ENCODE measurements around the gene CMTM2. TPM values are rescaled to one million over a fixed set of nuclear protein-coding genes. Genes with fewer than 3 reads are reported as not detected.

The CMTM2 gene
- total and polyA plus RNA-seq, 9 of the 15 experiments (the other 6 are each of a cell fraction or from before 2014, with no cell fraction given) = not detected

DNA sequence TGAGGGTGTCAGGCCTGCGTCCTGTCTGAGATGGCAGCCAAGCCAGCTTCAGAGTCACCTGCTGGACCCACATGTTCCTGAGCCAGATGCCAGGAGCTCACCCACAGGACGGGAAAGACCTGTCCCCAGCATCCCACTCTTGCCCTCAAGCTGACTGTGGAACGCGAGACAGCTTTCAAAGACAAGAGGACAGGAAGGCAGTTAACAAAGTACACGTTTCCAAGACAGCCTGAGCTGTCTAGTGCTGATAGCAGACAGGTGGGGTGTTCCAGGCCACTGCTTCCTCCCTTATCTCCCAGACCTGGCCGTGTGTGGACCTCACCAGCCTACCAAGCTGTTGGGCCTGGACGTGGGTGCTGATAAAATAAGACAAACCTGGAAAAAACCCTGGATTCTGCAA is 38.5 kb downstream of the CMTM2 start (continued):
- TF ChIP-seq, protein P1, sequence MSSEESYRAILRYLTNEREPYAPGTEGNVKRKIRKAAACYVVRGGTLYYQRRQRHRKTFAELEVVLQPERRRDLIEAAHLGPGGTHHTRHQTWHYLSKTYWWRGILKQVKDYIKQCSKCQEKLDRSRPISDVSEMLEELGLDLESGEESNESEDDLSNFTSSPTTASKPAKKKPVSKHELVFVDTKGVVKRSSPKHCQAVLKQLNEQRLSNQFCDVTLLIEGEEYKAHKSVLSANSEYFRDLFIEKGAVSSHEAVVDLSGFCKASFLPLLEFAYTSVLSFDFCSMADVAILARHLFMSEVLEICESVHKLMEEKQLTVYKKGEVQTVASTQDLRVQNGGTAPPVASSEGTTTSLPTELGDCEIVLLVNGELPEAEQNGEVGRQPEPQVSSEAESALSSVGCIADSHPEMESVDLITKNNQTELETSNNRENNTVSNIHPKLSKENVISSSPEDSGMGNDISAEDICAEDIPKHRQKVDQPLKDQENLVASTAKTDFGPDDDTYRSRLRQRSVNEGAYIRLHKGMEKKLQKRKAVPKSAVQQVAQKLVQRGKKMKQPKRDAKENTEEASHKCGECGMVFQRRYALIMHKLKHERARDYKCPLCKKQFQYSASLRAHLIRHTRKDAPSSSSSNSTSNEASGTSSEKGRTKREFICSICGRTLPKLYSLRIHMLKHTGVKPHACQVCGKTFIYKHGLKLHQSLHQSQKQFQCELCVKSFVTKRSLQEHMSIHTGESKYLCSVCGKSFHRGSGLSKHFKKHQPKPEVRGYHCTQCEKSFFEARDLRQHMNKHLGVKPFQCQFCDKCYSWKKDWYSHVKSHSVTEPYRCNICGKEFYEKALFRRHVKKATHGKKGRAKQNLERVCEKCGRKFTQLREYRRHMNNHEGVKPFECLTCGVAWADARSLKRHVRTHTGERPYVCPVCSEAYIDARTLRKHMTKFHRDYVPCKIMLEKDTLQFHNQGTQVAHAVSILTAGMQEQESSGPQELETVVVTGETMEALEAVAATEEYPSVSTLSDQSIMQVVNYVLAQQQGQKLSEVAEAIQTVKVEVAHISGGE (CRISPR knock-in tag; IDR thresholded peaks at IDR 0.05) = peak in 1 of 3 experiments; percentile 41; a peak in 1 of 6 replicates
- TF ChIP-seq ETV6 (IDR thresholded peaks at IDR 0.05; ENCODE audit: borderline replicate concordance in 1 of 2, low read depth in 2 of 2, low read length in 1 of 2) (peak in 1 of 2 experiments; percentile 37; a peak in 1 of 4 replicates), ETV6 (CRISPR knock-in tag; IDR thresholded peaks at IDR 0.05; ENCODE audit: borderline replicate concordance) (no peak), BCOR (IDR thresholded peaks at IDR 0.05) (peak; percentile 52; the same call in 1 of the 2 replicates), KDM4B (IDR thresholded peaks at IDR 0.05; ENCODE audit: borderline replicate concordance in 2 of 2, low read depth in 1 of 2) (no peak), ARID1B (IDR thresholded peaks at IDR 0.05) (peak; percentile 94), MTA2 (IDR thresholded peaks at IDR 0.05; ENCODE audit: low read depth) (peak; percentile 83), NR3C1 (CRISPR knock-in tag; IDR thresholded peaks at IDR 0.05) (no peak), NCOR1 (IDR thresholded peaks at IDR 0.05) (peak; percentile 94), RCOR1 (IDR thresholded peaks at IDR 0.05; ENCODE audit: borderline replicate concordance in 1 of 2, low read depth in 2 of 2, low read length in 2 of 2) (peak in 1 of 2 experiments; percentile 54; a peak in 2 of 4 replicates), MYC (IDR thresholded peaks at IDR 0.05; ENCODE audit: low read depth, low read length) (0 out of 2 replicates have a peak, but pooled peaks have one; percentile 51), MYC (CRISPR knock-in tag; IDR thresholded peaks at IDR 0.05; ENCODE audit: borderline replicate concordance, low read depth) (no peak), ETV5 (CRISPR knock-in tag; IDR thresholded peaks at IDR 0.05; ENCODE audit: low read depth) (peak; percentile 53; the same call in 1 of the 2 replicates), HDAC1 (IDR thresholded peaks at IDR 0.05) (peak in 1 of 2 experiments; percentile 78; a peak in 2 of 4 replicates), DDX20 (tag; IDR thresholded peaks at IDR 0.05; ENCODE audit: low read depth) (no peak), MTA1 (IDR thresholded peaks at IDR 0.05; ENCODE audit: borderline replicate concordance) (peak; percentile 60; the same call in 1 of the 2 replicates), CREM (IDR thresholded peaks at IDR 0.05; ENCODE audit: low read depth) (peak; percentile 77), GATA2 (CRISPR knock-in tag; IDR thresholded peaks at IDR 0.05) (peak; percentile 90), ZEB2 (IDR thresholded peaks at IDR 0.05) (peak; percentile 96)
- TF ChIP-seq, protein P2, sequence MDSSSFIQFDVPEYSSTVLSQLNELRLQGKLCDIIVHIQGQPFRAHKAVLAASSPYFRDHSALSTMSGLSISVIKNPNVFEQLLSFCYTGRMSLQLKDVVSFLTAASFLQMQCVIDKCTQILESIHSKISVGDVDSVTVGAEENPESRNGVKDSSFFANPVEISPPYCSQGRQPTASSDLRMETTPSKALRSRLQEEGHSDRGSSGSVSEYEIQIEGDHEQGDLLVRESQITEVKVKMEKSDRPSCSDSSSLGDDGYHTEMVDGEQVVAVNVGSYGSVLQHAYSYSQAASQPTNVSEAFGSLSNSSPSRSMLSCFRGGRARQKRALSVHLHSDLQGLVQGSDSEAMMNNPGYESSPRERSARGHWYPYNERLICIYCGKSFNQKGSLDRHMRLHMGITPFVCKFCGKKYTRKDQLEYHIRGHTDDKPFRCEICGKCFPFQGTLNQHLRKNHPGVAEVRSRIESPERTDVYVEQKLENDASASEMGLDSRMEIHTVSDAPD (CRISPR knock-in tag; IDR thresholded peaks at IDR 0.05) = no peak
- TF ChIP-seq, protein P3, sequence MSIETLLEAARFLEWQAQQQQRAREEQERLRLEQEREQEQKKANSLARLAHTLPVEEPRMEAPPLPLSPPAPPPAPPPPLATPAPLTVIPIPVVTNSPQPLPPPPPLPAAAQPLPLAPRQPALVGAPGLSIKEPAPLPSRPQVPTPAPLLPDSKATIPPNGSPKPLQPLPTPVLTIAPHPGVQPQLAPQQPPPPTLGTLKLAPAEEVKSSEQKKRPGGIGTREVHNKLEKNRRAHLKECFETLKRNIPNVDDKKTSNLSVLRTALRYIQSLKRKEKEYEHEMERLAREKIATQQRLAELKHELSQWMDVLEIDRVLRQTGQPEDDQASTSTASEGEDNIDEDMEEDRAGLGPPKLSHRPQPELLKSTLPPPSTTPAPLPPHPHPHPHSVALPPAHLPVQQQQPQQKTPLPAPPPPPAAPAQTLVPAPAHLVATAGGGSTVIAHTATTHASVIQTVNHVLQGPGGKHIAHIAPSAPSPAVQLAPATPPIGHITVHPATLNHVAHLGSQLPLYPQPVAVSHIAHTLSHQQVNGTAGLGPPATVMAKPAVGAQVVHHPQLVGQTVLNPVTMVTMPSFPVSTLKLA (conservative IDR thresholded peaks at IDR 0.05) = peak in 1 of 2 experiments; percentile 49; a peak in 2 of 4 replicates
- TF ChIP-seq, protein P4, sequence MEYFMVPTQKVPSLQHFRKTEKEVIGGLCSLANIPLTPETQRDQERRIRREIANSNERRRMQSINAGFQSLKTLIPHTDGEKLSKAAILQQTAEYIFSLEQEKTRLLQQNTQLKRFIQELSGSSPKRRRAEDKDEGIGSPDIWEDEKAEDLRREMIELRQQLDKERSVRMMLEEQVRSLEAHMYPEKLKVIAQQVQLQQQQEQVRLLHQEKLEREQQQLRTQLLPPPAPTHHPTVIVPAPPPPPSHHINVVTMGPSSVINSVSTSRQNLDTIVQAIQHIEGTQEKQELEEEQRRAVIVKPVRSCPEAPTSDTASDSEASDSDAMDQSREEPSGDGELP (CRISPR knock-in tag; IDR thresholded peaks at IDR 0.05; ENCODE audit: borderline replicate concordance) = peak; percentile 71; the same call in 1 of the 2 replicates

Measured in K562 (cell line).